Amniotic epithelial cell (primary cell): ENCODE measurements around the gene B3GAT1.
A peak's percentile ranks its signal among the peaks of the same experiment; 100 is the strongest.

ENCODE experiments used
- DNase-seq: peaks from one replicate; pipeline ENCODE4 v3.0.0-alpha.2; 2010; ENCODE audit warnings: low read depth

B3GAT1 gene

GRCh38 chr11:134409552-134410429, 2.3 kb downstream of the B3GAT1 start:
- DNase-seq: no peak

- DNase-seq: no peak
Measured at GRCh38 chr11:134407923-134408322, 4.1 kb downstream of the B3GAT1 start.

GRCh38 chr11:134407321-134407828, 4.7 kb downstream of the B3GAT1 start:
- DNase-seq: no peak

GRCh38 chr11:134406264-134407185, 5.5 kb downstream of the B3GAT1 start:
- peak; percentile 5 for DNase-seq

- DNase-seq: no peak
Measured at GRCh38 chr11:134405841-134406240, 6.2 kb downstream of the B3GAT1 start.

GRCh38 chr11:134405436-134405835, 6.6 kb downstream of the B3GAT1 start:
- no peak for DNase-seq

GRCh38 chr11:134404575-134405341, 7.3 kb downstream of the B3GAT1 start:
- no peak for DNase-seq

- no peak for DNase-seq
Measured at GRCh38 chr11:134402910-134403309, 9.1 kb downstream of the B3GAT1 start.

GRCh38 chr11:134401825-134402809, 9.9 kb downstream of the B3GAT1 start:
- DNase-seq: no peak

GRCh38 chr11:134399996-134400395, 12.0 kb downstream of the B3GAT1 start:
- DNase-seq: no peak

- no peak for DNase-seq
Measured at GRCh38 chr11:134399293-134399654, 12.8 kb downstream of the B3GAT1 start.

GRCh38 chr11:134398644-134399292, 13.3 kb downstream of the B3GAT1 start:
- DNase-seq: no peak

GRCh38 chr11:134398079-134398444, 14.0 kb downstream of the B3GAT1 start:
- DNase-seq: no peak

- DNase-seq: no peak
Measured at GRCh38 chr11:134397304-134398078, 14.6 kb downstream of the B3GAT1 start.

GRCh38 chr11:134395002-134395401, 17.0 kb downstream of the B3GAT1 start:
- DNase-seq: no peak

GRCh38 chr11:134394311-134394710, 17.7 kb downstream of the B3GAT1 start:
- no peak for DNase-seq

- no peak for DNase-seq
Measured at GRCh38 chr11:134393638-134394037, 18.4 kb downstream of the B3GAT1 start.

- no peak for DNase-seq
Measured at GRCh38 chr11:134392953-134393615, 19.0 kb downstream of the B3GAT1 start.

- DNase-seq: no peak
Measured at GRCh38 chr11:134391656-134392055, 20.4 kb downstream of the B3GAT1 start.
